ENCODE measurements around the gene YWHAE.

DNA sequence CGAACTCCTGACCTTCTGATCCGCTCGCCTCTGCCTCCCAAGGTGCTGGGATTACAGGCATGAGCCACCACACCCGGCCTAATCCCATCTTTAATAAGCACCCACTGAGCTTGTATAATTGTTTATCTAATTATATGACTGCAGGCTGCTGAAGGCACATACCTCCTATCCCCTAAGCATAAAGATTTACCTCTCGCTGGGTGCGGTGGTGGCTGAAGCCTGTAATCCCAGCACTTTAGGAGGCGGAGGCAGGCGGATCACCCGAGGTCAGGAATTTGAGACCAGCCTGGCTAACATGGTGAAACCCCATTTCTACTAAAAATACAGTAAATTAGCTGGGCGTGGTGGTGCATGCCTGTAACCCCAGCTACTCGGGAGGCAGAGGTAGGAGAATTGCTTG lies 20.1 kb upstream of the YWHAE start:
- TF ChIP-seq, protein P1, sequence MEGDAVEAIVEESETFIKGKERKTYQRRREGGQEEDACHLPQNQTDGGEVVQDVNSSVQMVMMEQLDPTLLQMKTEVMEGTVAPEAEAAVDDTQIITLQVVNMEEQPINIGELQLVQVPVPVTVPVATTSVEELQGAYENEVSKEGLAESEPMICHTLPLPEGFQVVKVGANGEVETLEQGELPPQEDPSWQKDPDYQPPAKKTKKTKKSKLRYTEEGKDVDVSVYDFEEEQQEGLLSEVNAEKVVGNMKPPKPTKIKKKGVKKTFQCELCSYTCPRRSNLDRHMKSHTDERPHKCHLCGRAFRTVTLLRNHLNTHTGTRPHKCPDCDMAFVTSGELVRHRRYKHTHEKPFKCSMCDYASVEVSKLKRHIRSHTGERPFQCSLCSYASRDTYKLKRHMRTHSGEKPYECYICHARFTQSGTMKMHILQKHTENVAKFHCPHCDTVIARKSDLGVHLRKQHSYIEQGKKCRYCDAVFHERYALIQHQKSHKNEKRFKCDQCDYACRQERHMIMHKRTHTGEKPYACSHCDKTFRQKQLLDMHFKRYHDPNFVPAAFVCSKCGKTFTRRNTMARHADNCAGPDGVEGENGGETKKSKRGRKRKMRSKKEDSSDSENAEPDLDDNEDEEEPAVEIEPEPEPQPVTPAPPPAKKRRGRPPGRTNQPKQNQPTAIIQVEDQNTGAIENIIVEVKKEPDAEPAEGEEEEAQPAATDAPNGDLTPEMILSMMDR (IDR thresholded peaks at IDR 0.05) = no peak
- no peak for TF ChIP-seq POLR2AphosphoS5 (IDR thresholded peaks at IDR 0.05)
